DMS153 treated with DMSO at 0.1 percent for 48 hours (cell line): ENCODE data around the gene CCNH.

ENCODE experiments used
- DNase-seq: peaks from one replicate; lab custom pipeline; 2025; ENCODE audit not compliant: unreplicated experiment; lab: John Stamatoyannopoulos, UW

CCNH gene

GRCh38 chr5:87361536-87362213, 51.1 kb downstream of the CCNH start:
- no peak for DNase-seq

DNA sequence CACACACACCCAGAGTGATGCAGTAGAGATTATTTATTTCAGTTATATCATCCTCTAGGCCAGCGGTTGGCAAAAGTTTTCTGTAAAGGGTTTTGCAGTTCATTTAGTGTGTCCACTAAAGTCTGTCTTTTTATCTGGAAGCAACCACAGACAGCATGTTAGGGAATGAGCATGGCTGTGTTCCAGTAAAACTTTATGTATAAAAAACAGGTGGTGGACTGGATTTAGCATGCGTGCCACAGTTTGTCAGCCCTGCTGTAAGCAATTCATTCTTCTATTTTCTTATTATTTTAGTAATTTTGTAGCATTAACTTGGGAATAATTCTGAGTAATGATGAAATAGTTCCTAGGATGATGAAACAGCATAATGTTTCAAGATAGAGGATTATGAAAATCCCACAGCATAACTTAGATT, 51.7 kb downstream of the CCNH start:
- DNase-seq = no peak

DNA sequence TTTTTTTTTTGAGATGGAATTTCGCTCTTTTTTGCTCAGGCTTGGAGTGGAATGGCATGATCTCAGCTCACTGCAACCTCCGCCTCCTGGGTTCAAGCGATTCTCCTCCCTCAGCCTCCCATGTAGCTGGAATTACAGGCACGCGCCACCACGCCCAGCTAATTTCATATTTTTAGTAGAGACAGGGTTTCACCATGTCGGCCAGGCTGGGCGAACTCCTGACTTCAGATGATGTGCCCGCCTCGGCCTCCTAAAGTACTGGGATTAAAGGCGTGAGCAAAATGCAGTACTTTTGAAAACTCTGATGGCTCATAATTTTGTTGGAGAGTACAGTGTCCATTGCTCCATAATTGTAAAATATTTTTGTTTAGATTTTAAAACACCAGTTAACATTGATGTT, 52.6 kb downstream of the CCNH start:
- no peak for DNase-seq

DNA sequence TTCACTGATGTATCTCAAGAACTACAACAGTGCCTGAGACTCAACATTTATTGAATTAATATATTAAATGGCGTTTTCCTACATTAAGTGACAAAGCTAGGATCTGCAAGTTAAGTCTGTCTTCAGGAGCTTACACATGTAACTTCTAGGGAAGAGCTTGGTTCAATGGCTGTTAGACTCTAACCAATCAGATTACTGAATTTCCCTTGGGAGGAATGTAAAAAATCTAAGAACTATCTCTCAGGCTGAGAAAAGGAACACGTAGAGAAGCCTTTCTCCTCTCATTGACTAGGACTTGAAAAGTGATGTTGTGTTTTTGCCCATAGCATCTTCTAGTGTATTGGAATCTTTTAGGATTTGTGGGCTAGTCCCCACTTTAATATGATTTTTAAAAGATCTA, 53.6 kb downstream of the CCNH start:
- no peak for DNase-seq

- DNase-seq = no peak
These were observed 58.2 kb downstream of the CCNH start for GRCh38 chr5:87354496-87354895.

DNA sequence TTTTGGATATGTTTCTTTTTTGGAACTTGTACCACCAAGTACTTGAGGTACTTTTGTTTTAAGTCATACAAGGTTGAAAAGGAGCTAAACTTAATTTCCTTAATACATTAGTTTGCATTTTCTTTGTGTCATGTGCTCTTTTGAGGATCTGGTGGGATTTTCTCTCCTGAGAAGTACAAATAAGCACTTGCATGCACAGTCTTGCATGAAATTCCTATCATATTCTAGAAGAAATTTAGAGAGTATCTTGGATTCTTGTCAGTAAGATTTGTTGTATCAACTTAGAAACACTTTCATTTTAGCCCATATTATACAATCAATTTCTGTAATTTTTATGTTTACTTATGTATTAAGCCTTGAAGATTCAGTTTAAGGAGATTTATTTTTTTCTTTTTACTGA, 64.9 kb downstream of the CCNH start:
- DNase-seq = no peak

DNA sequence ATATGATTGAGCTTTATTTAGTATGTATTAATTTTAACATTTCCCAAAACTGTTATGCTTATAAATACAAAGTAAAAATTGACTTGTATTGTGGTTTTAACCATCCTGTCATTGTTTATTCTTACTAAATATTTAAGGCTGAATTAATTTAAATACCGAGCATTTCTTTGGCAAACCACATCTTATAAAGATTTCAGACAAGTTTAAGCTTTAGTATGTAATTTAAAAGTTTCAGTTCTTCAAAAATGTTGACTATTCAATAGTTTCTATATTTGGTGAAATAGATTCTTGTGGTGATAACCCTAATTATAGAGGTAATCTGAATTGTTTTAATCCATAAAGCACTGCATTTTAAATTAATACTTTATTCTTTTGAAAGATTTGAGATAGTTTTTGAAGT, 65.5 kb downstream of the CCNH start:
- no peak for DNase-seq
